GM18502 (cell line): ENCODE data around the gene WNK1.
"Not testable (repeated sequence)": the region's sequence is repeated elsewhere in the genome, so short reads cannot be mapped to it uniquely, and the experiment has no call there.

Experiments used
- ATAC-seq: cut with Tn5 transposase; IDR thresholded peaks from one replicate; pipeline ENCODE4 v1.9.1; 2021; ENCODE audit warnings: mild to moderate bottlenecking; ENCODE audit not compliant: unreplicated experiment, poor library complexity

The WNK1 gene

DNA sequence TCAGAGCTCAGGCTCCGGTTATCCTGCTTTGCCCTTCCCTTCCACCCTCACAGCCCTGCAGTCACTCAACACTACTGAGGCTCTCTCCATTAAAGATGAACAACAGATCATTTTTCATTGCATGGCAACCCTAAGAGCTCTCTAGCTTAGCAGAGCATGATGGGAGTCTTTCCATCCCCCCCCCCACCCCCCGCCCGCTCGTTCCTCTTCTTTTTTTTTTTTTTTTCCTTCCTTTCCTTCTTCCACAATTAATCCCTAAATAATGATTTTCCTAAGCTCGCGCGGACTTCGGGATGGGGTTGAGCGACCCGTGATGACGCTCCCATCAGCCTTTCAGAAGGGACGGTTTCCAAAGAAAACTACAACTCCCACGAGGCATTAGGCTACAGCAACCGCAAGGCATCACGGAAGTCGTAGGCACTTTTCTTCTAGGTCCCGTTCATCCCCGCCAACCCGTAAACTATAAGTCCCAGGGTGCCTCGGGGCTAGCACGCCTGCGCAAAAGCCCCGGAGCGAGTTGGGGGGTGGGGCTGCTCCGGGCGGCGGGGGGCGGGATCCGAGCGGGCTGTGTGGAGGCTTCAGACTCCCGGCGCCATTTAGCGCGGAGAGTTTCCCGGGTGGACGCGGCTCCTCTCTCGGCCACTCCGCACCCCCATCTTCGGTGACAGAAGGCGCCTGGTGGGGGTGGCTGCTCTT, at the start of gene WNK1:
Gene WNK1 (plus strand): TSS at position 581 of the 696 bp plus-strand sequence. CDS start 987 bp downstream, outside the sequence.
- ATAC-seq, result peak; percentile 57

DNA sequence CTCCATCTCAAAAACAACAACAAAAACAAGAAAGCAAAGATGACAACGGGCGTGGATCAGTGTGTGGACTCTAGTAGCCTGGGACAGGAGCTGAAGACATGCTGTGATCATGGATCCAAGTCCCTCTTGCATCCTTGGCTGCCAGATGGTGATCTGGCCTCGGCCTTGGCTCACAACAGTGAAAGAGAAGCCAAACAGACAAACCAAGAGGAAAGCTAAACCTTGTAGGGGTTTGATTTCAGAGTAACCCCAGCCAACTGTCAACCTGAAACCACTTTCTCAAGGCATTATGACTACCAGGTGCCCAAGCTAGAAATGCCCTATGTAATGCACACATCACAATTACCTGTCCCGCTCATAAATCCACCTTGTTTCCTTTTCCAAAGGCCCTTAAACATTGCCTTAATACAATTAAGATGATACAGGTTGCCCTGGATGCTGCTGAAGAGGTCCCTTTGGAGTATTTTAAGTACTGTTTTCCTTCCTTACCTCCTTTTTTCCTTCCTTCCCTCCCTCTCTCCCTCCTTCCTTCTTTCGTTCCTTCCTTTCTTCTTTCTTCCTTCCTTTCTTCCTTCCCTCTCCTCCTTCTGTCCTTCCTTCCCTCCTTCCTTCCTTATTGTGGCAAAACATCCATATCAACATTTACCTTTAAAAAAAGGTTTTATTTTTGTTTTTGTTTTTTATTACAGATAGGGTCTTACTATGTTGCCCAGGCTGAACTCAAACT, 47.7 kb upstream of the WNK1 start:
- no peak for ATAC-seq

DNA sequence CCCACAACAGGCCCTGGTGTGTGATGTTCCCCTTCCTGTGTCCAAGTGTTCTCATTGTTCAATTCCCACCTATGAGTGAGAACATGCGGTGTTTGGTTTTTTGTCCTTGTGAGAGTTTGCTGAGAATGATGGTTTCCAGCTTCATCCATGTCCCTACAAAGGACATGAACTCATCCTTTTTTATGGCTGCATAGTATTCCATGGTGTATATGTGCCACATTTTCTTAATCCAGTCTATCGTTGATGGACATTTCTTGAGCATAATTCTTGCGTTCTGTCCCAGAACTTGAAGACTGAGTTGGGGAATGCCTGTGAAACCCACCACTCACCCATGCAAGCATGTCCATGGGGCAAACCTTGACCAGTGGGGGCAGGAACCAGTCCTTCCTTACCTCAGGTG, 44.3 kb upstream of the WNK1 start:
- ATAC-seq, result not testable (repeated sequence)

DNA sequence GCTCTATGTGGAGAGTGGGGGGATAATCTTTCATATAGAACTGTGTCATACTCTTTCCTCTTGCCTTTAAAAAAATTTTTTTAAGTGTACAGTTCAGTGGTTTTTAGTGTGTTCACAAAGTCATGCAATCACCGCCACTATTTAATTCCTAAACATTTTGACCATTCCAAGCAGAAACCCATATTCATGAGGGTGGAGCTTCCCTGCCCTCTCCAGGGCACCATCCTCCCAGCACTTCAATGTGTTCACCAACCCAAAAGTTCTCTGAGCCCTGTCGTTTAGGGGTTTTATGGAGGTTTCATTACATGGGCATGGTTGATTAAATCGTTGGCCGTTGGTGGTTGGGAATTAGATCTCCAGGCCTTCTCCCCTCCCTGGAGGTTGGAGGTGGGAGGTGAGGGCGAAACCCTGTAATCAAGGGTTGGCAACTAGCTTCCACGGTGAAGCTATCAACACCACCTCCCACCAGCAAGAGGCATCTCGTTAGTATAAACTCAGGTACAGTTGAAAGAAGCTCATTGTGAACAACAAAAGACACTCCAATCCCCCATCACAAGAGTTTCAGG, 42.8 kb upstream of the WNK1 start:
- ATAC-seq, result no peak

DNA sequence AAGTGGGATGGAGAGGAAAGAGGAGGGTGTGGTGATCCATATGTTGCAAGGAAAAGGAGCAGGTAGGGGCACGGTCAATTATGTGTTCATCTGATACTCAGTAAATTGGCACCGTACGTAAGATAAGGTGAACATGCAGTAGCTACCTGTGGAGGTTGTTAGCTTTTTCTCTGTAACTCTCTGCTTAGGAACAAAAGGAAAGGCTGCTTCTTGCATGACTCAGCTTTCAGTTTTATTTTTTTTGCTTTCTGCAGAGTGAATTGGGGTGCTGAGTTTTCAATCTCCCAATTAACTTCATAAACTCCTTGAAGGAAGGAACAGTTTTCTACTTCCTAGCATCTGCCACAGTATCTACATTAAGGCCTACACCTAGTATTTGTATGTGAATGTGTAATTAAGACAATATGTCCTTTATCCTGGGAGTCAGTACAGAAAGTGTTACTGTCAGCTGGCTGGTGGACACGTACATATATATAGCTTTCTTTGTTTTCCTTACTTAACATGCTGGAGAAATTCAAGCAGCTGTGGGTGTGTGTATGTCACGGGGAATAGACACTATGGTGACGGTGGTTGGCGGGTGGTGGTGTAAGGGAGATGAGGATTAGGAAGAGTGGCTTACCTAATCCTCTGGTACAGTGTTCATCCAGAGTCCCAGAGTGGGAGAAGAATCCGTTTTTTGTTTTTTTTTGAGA, 40.1 kb upstream of the WNK1 start:
- no peak for ATAC-seq

DNA sequence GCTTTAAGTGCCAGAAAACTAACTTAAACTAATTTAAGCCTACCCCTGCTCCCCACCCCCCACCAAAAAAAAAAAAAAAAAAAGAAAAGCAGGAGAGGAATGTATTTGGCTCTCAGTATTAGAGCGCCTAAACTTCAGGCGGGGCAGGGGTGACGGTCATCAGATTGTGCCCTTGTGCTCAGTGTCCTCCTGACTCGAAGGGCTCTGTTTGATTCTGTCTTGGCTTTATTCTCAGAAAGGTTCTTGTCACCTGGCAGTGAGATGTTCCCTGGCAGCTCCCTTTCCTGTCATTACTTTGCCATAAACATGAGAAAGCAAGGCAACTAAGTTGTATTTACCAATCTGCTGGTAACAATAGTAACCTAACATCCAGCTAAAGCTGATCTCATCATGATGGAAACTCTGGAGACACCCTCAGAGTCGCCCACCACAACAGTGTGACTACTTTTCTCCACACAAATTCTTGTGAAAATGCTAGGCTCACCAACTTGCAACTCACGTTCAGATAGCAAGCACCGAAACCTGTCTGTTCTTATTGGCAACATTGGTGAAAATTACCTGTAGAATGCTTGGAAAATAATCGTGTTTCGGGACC, 39.0 kb upstream of the WNK1 start:
- no peak for ATAC-seq

DNA sequence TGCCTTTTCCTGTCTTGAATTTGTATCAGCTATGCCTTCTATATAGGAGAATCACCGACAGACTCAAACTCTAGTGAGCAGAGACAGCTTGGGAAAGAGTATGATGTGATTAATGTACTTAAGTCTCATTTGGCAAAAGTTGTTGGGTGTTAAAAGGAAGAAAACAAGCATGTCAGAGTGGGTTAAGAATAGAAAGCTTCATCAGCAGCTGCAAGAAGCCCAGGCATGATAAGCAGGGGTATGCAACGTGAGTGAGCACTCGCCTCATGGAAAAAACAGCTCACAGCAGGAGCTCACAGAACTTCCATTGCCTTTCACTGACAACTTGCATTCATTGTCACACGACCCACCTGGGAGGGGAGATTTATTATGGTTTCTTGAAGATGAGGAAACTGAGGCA, 35.9 kb upstream of the WNK1 start:
- ATAC-seq, result no peak

DNA sequence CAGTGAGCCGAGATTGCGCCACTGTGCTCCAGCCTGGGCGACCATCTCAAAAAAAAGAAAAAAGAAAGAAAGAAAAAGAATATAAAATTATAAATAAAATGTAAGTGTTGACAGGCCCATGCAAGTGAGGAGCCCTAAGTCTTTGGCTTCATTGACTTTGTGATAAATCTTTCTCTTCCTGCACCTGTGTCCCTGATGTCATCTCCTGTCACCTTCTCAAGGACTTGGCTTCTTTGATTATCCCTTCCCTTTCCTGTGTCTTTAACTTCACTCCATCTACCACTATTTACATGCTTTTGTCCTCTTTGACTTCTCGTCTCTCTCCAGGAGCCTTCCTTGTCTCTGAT, 33.6 kb upstream of the WNK1 start:
- ATAC-seq, result no peak

DNA sequence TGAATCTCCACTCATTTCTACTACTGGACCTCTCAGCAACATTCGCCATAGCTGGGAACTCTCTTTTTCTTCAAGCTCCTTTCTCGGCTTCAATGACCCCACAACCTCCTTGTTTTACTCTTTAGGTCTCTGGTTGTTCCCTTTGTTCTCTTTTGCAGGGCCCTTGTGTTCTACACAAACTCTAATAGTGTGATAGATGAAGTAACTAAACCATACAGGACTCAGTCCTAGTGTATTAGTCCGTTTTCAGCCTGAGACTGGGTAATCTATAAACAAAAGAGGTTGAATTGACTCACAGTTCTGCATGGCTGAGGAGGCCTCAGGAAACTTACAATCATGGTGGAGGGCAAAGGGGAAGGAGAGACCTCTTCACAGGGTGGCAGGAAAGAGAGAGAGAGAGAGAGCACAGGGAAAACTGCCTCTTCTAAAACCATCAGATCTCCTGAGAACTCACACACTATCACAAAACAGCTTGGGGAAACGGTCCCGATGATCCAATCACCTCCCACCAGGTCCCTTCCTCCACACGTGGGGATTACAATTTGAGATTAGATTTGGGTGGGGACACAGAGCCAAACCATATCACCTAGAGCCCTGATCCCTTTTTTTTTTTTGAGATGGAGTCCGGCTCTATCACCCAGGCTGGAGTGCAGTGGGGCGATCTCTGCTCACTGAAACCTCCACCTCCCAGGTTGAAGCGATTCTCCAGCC, 32.0 kb upstream of the WNK1 start:
- no peak for ATAC-seq

DNA sequence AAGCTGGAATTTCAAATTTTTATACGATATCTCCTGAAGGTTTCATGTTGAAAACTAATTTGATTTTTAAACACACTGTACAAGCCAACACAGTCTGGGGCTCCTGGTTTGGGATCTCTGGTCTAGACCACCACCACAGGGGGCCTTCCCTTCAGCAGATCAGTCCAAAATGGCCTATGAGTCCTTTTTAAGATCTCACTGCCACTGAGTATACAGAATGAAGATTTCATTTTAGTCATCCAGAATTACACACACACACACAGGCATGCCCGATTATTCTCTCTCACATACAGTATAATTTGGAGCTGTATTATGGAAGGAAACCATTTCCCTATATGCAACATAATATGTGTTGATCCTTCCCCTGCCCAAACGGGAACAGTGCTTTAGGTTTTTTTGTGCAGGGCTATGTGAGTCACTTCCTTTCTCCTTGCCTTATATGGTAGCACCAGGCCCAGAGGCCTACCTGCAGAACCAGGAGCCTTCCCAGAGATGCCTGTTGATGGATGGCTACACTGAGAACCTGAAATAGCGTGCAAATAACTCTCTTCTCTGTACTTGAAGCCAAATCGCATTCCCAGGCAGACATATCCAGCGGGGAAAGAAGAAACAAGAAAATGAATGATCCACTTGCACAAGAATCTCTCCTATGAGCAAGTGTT, 28.1 kb upstream of the WNK1 start:
- no peak for ATAC-seq

DNA sequence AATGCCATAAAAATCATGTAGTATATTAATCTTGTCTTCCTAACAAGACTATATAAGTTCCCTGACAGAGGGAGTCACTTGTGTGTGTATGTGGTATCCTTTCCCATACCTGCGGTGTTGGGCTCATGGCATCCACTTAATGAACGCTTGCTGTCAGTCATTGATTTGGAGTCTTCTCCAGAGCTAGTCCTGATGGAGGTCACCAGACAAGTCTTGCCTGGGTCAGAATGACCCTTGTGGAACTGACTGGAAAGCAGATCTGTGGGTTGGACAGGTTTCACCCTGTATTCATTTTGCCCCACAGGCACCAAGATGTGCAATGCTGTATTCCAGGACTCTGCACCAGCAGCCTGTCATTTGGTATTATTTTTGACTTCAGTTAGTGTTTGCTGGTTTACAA, 27.3 kb upstream of the WNK1 start:
- ATAC-seq, result no peak

DNA sequence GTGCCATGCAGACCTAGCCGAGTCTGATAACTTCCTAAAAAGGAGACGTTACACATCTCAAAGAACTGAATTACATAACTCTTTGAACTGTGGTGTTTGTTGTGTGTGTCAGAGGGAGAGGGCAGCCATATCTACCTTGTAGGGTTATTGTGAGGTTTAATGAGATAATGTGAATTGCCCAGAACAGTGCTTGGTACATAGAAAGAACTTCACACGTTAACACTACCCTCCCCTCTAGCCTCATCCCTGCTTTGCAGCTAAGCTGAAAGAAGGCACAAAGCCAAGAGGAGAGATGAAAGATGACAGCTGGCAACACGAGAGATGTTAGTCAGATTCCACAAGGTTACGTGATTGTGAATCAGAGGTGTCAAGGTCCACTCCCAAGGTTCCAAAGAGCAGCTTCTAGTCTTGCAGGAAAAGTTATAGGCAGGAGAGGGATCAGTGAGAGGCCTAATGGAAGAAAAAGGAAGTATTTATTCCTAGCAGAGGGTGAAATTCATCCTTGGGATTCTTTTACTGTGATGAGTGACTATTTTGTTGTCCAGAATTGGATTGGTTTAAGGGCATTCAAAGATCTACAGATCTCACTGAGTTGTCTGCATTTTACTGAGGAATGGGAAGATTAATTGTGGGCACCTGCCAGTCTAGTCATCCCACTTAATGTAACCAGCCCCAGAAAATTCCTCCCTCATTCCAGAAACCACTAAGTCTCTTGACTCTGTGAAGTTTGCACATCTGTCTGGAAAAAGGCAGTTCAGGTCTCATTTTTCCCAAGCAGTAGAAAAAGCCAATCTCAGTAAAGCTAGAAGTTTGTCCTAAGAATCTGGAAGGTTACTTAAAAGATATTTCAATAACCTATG, 25.9 kb upstream of the WNK1 start:
- no peak for ATAC-seq

DNA sequence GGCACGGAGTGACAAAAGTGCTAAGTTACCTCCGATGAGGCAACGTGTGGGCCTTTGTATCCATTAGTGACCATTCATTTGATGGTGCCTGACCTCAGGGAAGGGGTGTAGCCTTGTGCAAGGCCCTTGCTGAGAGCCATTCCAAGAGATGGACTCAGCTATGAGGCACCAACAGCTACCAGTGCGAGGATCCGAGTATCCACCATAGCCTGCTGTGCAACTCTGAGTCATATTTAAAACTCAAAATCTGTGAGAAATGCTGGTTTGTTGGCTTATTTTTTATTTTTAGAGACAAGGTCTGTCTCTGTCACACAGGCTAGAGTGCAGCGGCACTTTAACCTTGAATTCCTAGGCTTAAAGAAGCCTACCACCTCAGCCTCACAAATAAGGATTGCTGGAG, 25.1 kb upstream of the WNK1 start:
- no peak for ATAC-seq

DNA sequence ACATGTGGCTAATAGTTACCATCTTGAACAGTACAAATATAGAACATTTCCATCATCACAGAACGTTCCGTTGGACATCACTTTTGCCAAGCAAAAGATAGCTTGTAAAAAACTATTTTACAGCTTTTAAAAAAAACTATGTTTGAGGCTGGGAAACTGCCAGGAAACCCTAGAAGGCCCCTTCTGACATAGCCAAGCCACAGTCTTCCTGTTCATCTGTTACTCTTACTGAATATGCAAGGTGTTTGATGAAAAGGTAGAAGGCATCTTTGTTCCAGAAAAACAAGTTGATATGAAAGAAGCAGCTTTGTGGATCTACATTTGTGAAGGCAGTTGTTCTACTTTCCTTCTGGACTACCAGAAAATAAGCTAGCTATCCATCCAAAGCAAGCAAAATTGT, 23.6 kb upstream of the WNK1 start:
- ATAC-seq, result no peak

DNA sequence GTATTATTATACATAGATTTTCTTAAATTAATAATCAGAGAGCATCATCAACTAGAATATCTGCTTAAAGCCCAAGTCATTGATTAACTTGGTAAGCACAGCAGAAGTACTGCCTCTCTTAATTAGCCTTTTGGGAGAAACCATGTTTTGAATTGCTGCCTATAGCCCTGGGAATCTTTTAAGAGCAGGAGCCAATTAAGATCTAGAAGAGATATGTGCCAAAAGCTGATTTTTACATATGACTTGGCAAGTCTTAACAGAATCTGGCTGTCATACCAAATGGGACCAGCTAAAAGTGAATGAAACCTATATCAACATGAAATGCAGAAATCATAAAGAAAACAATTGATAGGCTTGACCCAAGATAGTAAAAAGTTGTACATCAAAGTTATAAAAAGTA, 23.2 kb upstream of the WNK1 start:
- no peak for ATAC-seq

DNA sequence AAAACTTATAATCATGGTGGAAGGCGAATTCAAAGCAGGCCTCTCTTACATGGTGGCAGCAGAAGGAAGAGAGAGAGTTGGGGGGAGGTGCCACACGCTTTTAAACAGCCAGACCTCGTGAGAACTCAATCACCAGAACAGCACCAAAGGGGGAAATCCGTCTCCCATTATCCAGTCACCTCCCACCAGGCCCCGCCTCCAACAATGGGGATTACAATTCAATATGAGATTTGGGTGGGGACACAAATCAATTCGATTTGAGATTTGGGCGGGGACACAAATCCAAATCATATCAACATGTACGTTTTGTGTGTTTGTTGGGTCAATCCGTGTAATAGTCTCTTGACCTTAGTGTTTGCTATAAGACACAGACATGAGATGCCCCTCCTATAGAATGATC, 21.8 kb upstream of the WNK1 start:
- no peak for ATAC-seq

DNA sequence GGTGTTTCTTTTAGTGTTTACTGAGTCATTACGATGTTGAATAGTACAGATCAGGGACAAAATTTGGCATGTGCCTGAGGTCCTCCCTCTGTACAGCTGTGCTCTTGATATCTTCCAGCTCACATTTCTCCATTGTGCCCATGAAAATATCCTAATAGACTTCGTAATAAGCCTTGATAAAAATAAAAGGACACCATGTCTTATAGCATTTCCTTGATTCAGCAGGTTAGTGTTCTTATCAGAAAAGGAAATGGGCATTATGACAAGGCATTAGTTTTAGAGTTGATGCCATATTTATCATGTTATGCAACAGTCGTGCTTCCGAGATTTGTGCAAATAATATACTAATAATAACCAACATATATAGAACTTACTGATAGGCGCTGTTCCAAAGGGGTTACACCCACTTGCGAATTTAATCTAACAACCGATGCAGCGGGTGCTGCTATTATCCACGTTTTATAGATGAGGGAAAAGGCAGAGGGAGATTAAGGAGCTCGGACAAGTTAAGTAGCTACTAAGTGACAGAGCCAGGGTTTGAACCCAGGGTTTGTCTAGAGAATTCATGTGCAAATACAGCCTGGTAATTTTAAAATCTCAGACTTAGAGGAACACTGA, 15.1 kb upstream of the WNK1 start:
- ATAC-seq, result no peak

DNA sequence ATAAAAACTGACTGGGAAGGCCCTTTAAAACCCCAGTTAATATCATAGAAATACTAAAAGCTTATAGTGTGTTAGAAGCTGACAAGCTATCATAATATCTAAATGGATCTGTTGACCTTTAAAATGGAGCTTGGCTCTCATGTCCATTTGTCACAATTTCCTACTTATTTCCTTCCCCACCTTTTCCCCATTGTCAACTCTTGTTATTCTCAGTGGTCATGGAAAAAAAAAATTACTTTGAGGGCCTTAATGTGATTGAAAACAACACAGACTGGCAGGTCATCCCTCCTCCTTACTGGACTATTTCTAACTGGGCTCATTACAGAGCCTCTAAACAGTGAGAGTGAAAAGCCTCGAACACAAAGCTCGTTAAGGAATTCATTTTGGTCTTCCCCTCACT, 13.7 kb upstream of the WNK1 start:
- ATAC-seq, result no peak
